ENCODE data around the gene TRAPPC2.
"Not testable (repeated sequence)": the region's sequence is repeated elsewhere in the genome, so short reads cannot be mapped to it uniquely, and the experiment has no call there.

TRAPPC2 gene

GRCh38 chrX:13747836-13748235 is 13.4 kb upstream of the TRAPPC2 start:
- DNase-seq (ENCODE audit: low read depth in 2 of 2) = no peak

- DNase-seq (ENCODE audit: low read depth in 2 of 2) = peak in 1 of 2 experiments; percentile 3
These were observed 8.2 kb upstream of the TRAPPC2 start for GRCh38 chrX:13742397-13743176.

GRCh38 chrX:13741695-13742094 is 7.3 kb upstream of the TRAPPC2 start:
- no peak for DNase-seq (ENCODE audit: low read depth in 2 of 2)

GRCh38 chrX:13733506-13733905 is 914 bp downstream of the TRAPPC2 start:
- no peak for DNase-seq (ENCODE audit: low read depth in 2 of 2)

GRCh38 chrX:13732246-13733067 is 2.0 kb downstream of the TRAPPC2 start:
- DNase-seq (ENCODE audit: low read depth in 2 of 2) = no peak

GRCh38 chrX:13730523-13730922 is 3.9 kb downstream of the TRAPPC2 start:
- DNase-seq (ENCODE audit: low read depth in 2 of 2) = not testable (repeated sequence)

- DNase-seq (ENCODE audit: low read depth in 2 of 2) = not testable (repeated sequence)
These were observed 7.8 kb downstream of the TRAPPC2 start for GRCh38 chrX:13726583-13726982.

- DNase-seq (ENCODE audit: low read depth in 2 of 2) = not testable (repeated sequence)
These were observed 9.5 kb downstream of the TRAPPC2 start for GRCh38 chrX:13724878-13725277.

- DNase-seq (ENCODE audit: low read depth in 2 of 2) = no peak
These were observed 12.5 kb downstream of the TRAPPC2 start for GRCh38 chrX:13721819-13722519.

GRCh38 chrX:13721371-13721770 is 13.0 kb downstream of the TRAPPC2 start:
- DNase-seq (ENCODE audit: low read depth in 2 of 2) = no peak

GRCh38 chrX:13719192-13719856 is 15.1 kb downstream of the TRAPPC2 start:
- no peak for DNase-seq (ENCODE audit: low read depth in 2 of 2)

GRCh38 chrX:13717700-13718472 is 16.5 kb downstream of the TRAPPC2 start:
- DNase-seq (ENCODE audit: low read depth in 2 of 2) = no peak

GRCh38 chrX:13716905-13717304 is 17.5 kb downstream of the TRAPPC2 start:
- no peak for DNase-seq (ENCODE audit: low read depth in 2 of 2)

- DNase-seq (ENCODE audit: low read depth in 2 of 2) = no peak
These were observed 18.0 kb downstream of the TRAPPC2 start for GRCh38 chrX:13716455-13716854.

GRCh38 chrX:13711141-13711540 is 23.3 kb downstream of the TRAPPC2 start:
- DNase-seq (ENCODE audit: low read depth in 2 of 2) = no peak

GRCh38 chrX:13703589-13703988 is 30.8 kb downstream of the TRAPPC2 start:
- DNase-seq (ENCODE audit: low read depth in 2 of 2) = no peak

GRCh38 chrX:13703135-13703534 is 31.3 kb downstream of the TRAPPC2 start:
- DNase-seq (ENCODE audit: low read depth in 2 of 2) = no peak

GRCh38 chrX:13702111-13702789 is 32.2 kb downstream of the TRAPPC2 start:
- DNase-seq (ENCODE audit: low read depth in 2 of 2) = no peak

GRCh38 chrX:13700380-13700779 is 34.0 kb downstream of the TRAPPC2 start:
- DNase-seq (ENCODE audit: low read depth in 2 of 2) = no peak

GRCh38 chrX:13699183-13699826 is 35.1 kb downstream of the TRAPPC2 start:
- DNase-seq (ENCODE audit: low read depth in 2 of 2) = no peak

Data from stimulated activated CD4-positive, alpha-beta T cell treated with anti-CD3 and anti-CD28 coated beads, Interleukin-12 subunit alpha, Interleukin-12 subunit beta, amount 100 ng/mL, for 24 hours (primary cell).